Measurements from ENCODE around the gene MEDAG.

- TF ChIP-seq POLR2A (IDR thresholded peaks at IDR 0.05): no peak
- TF ChIP-seq CTCF (IDR thresholded peaks at IDR 0.05): no peak
These were observed 28.7 kb downstream of the MEDAG start for GRCh38 chr13:30934803-30935202.

All from lower leg skin (tissue), 3 donors.